ENCODE measurements around the gene PARD3.

DNA sequence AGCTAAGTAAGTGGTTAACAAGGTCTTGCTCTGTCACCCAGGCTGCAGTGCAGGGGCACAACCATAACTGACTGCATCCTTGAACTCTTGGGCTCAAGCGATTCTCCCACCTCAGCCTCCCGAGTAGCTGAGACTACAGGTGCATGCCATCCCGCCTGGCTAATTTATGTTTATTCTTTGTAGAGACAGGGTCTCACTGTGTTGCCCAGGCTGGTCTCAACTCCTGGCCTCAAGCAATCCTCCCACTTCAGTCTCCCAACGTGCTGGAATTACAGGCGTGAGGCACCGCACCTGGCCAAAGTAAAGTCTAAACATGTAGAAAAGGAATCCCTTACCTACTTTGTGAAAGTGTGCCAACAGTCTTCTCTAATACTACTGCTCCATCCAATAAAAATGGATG is 17.9 kb downstream of the PARD3 start:
- TF ChIP-seq EZH2phosphoT487 (IDR thresholded peaks at IDR 0.05; ENCODE audit: insufficient read depth, low read depth) (no peak), EZH2 (IDR thresholded peaks at IDR 0.05; ENCODE audit: insufficient read depth, poor library complexity, severe bottlenecking) (no peak)
